Nephron (organoid): Measurements from ENCODE around the gene SCNN1A.

Experiments used
- H3K27ac Mint-ChIP-seq, 3 experiments: 2 replicates each; pipeline ENCODE4 v1.8.0; 2020; ENCODE audit warnings: mixed read lengths in 3 of 3, mild to moderate bottlenecking in 2 of 3, moderate library complexity in 1 of 3
- H3K27me3 Mint-ChIP-seq: 2 replicates; pipeline ENCODE4 v1.8.0; 2021; ENCODE audit warnings: low read depth, mild to moderate bottlenecking, moderate library complexity, mixed read lengths
- H3K36me3 Mint-ChIP-seq: 2 replicates; pipeline ENCODE4 v1.8.0; 2020; ENCODE audit warnings: low read depth, mixed read lengths
- H3K4me1 Mint-ChIP-seq: 2 replicates; pipeline ENCODE4 v1.8.0; 2020; ENCODE audit warnings: mixed read lengths
- H3K4me3 Mint-ChIP-seq, 3 experiments: 2 replicates each; pipeline ENCODE4 v1.8.0; 2020; ENCODE audit warnings: mild to moderate bottlenecking in 3 of 3, mixed read lengths in 3 of 3, moderate library complexity in 2 of 3
- H3K9me3 Mint-ChIP-seq: 2 replicates; pipeline ENCODE4 v1.8.0; 2020; ENCODE audit warnings: mixed read lengths
- CTCF ChIP-seq, 3 experiments: fragments of 200-600 bp; sonication (generic); IDR thresholded peaks; one replicate each; pipeline ENCODE4 v1.5.0; 2021; ENCODE audit warnings: antibody characterized with exemption in 3 of 3; ENCODE audit not compliant: unreplicated experiment in 3 of 3

Gene SCNN1A

GRCh38 chr12:6330192-6330591 lies 45.2 kb downstream of the SCNN1A start:
- Mint-ChIP-seq H3K9me3 (no peaks in the 10 kb centered on the region), H3K27me3 (no peaks in the 10 kb centered on the region), H3K36me3 (peaks cover 53% of the 10 kb centered on the region), H3K4me3 (no peak overlapping the region), H3K4me1 (peaks cover 39% of the 10 kb centered on the region), H3K27ac (peak overlapping the region in 2 of 3 experiments; percentile 48 to 66)
- TF ChIP-seq CTCF (IDR thresholded peaks at IDR 0.05; ENCODE audit: unreplicated experiment in 3 of 3): no peak

- peaks cover 39% of the 10 kb centered on the region for H3K4me1 Mint-ChIP-seq
- H3K27ac Mint-ChIP-seq: no peak overlapping the region
- H3K9me3 Mint-ChIP-seq: no peaks in the 10 kb centered on the region
- H3K4me3 Mint-ChIP-seq: no peak overlapping the region
- no peaks in the 10 kb centered on the region for H3K27me3 Mint-ChIP-seq
- no peak for TF ChIP-seq CTCF (IDR thresholded peaks at IDR 0.05; ENCODE audit: unreplicated experiment in 3 of 3)
- H3K36me3 Mint-ChIP-seq: peaks cover 50% of the 10 kb centered on the region
Observed at GRCh38 chr12:6329703-6330064, 45.7 kb downstream of the SCNN1A start.

GRCh38 chr12:6328945-6329702 lies 46.2 kb downstream of the SCNN1A start:
- Mint-ChIP-seq H3K27me3 (no peaks in the 10 kb centered on the region), H3K4me3 (no peak overlapping the region), H3K27ac (no peak overlapping the region), H3K36me3 (peaks cover 46% of the 10 kb centered on the region), H3K4me1 (peaks cover 39% of the 10 kb centered on the region), H3K9me3 (no peaks in the 10 kb centered on the region)
- TF ChIP-seq CTCF (IDR thresholded peaks at IDR 0.05; ENCODE audit: unreplicated experiment in 3 of 3): no peak

GRCh38 chr12:6328045-6328779 lies 47.2 kb downstream of the SCNN1A start:
- no peak overlapping the region for H3K4me3 Mint-ChIP-seq
- no peaks in the 10 kb centered on the region for H3K9me3 Mint-ChIP-seq
- TF ChIP-seq CTCF (IDR thresholded peaks at IDR 0.05; ENCODE audit: unreplicated experiment in 3 of 3): no peak
- peaks cover 39% of the 10 kb centered on the region for H3K4me1 Mint-ChIP-seq
- peaks cover 37% of the 10 kb centered on the region for H3K36me3 Mint-ChIP-seq
- H3K27ac Mint-ChIP-seq: peak overlapping the region in 2 of 3 experiments; percentile 25 to 35
- no peaks in the 10 kb centered on the region for H3K27me3 Mint-ChIP-seq

GRCh38 chr12:6327229-6328041 lies 47.9 kb downstream of the SCNN1A start:
- Mint-ChIP-seq H3K36me3 (peaks cover 29% of the 10 kb centered on the region), H3K4me3 (no peak overlapping the region), H3K4me1 (peaks cover 38% of the 10 kb centered on the region), H3K27me3 (no peaks in the 10 kb centered on the region), H3K9me3 (no peaks in the 10 kb centered on the region), H3K27ac (peak overlapping the region in 2 of 3 experiments; percentile 35 to 59)
- TF ChIP-seq CTCF (IDR thresholded peaks at IDR 0.05; ENCODE audit: unreplicated experiment in 3 of 3): no peak
